CD1c-positive myeloid dendritic cell (primary cell): ENCODE results near the gene CALHM3.

Source experiments
- DNase-seq: peaks from one replicate; pipeline ENCODE4 v3.0.0-alpha.2; 2016; ENCODE audit errors: extremely low spot score

CALHM3 gene

GRCh38 chr10:103451091-103451813 is 27.8 kb downstream of the CALHM3 start:
- DNase-seq: peak; percentile 56

- no peak for DNase-seq
Measured at GRCh38 chr10:103450201-103450695, 28.8 kb downstream of the CALHM3 start.

- DNase-seq: no peak
Measured at GRCh38 chr10:103449208-103450144, 29.6 kb downstream of the CALHM3 start.

- DNase-seq: no peak
Measured at GRCh38 chr10:103448746-103449145, 30.3 kb downstream of the CALHM3 start.

GRCh38 chr10:103447187-103447586 is 31.9 kb downstream of the CALHM3 start:
- no peak for DNase-seq

- no peak for DNase-seq
Measured at GRCh38 chr10:103445767-103446567, 33.1 kb downstream of the CALHM3 start.

GRCh38 chr10:103445366-103445765 is 33.7 kb downstream of the CALHM3 start:
- no peak for DNase-seq

- DNase-seq: no peak
Measured at GRCh38 chr10:103444478-103444877, 34.6 kb downstream of the CALHM3 start.

- no peak for DNase-seq
Measured at GRCh38 chr10:103443475-103444185, 35.4 kb downstream of the CALHM3 start.

GRCh38 chr10:103442031-103442461 is 37.0 kb downstream of the CALHM3 start:
- peak; percentile 29 for DNase-seq

GRCh38 chr10:103441611-103442010 is 37.4 kb downstream of the CALHM3 start:
- no peak for DNase-seq

- DNase-seq: no peak
Measured at GRCh38 chr10:103441206-103441605, 37.8 kb downstream of the CALHM3 start.

- no peak for DNase-seq
Measured at GRCh38 chr10:103440416-103440815, 38.6 kb downstream of the CALHM3 start.

GRCh38 chr10:103439776-103440175 is 39.3 kb downstream of the CALHM3 start:
- no peak for DNase-seq

GRCh38 chr10:103433858-103434257 is 45.2 kb downstream of the CALHM3 start:
- DNase-seq: peak; percentile 87

- DNase-seq: no peak
Measured at GRCh38 chr10:103431902-103432301, 47.1 kb downstream of the CALHM3 start.

- DNase-seq: no peak
Measured at GRCh38 chr10:103429647-103430046, 49.4 kb downstream of the CALHM3 start.

GRCh38 chr10:103428989-103429643 is 49.9 kb downstream of the CALHM3 start:
- DNase-seq: no peak

GRCh38 chr10:103427866-103428265 is 51.2 kb downstream of the CALHM3 start:
- no peak for DNase-seq

GRCh38 chr10:103423748-103424147 is 55.3 kb downstream of the CALHM3 start:
- DNase-seq: no peak
